ENCODE data around the gene SRSF10.

The SRSF10 gene

GRCh38 chr1:23923592-23924499, 56.3 kb downstream of the SRSF10 start:
- Mint-ChIP-seq H3K9me3 (no peaks in the 10 kb centered on the region), H3K4me3 (no peak overlapping the region), H3K36me3 (no peaks in the 10 kb centered on the region), H3K27me3 (peaks cover 24% of the 10 kb centered on the region), H3K27ac (no peak overlapping the region), H3K4me1 (peaks cover 3% of the 10 kb centered on the region)
- no peak for DNase-seq
- CTCF ChIA-PET = no interaction called here

- CTCF ChIA-PET = interaction anchor here (0.6 kb wide), 1 partner anchor 112 kb away, joined by 3 read pairs; no protein-coding TSS in a partner anchor
- no peak overlapping the region for H3K4me3 Mint-ChIP-seq
- no peaks in the 10 kb centered on the region for H3K9me3 Mint-ChIP-seq
- H3K36me3 Mint-ChIP-seq = no peaks in the 10 kb centered on the region
- H3K27ac Mint-ChIP-seq = no peak overlapping the region
- no peak for DNase-seq
- peaks cover 3% of the 10 kb centered on the region for H3K4me1 Mint-ChIP-seq
- H3K27me3 Mint-ChIP-seq = peaks cover 23% of the 10 kb centered on the region
Observed at GRCh38 chr1:23922321-23922943, 57.7 kb downstream of the SRSF10 start.

GRCh38 chr1:23916209-23917131, 63.7 kb downstream of the SRSF10 start:
- DNase-seq = peak; percentile 78
- Mint-ChIP-seq H3K4me1 (peaks cover 34% of the 10 kb centered on the region), H3K9me3 (no peaks in the 10 kb centered on the region), H3K36me3 (no peaks in the 10 kb centered on the region), H3K27ac (no peak overlapping the region), H3K4me3 (no peak overlapping the region), H3K27me3 (peaks cover 16% of the 10 kb centered on the region)
- CTCF ChIA-PET = interaction anchor here (0.6 to 4.6 kb wide), 16 partner anchors 15 to 371 kb away, joined by 3 to 81 read pairs (median 4); partner anchors contain the start of genes HMGCL and LYPLA2

- DNase-seq = no peak
- peaks cover 16% of the 10 kb centered on the region for H3K27me3 Mint-ChIP-seq
- CTCF ChIA-PET = interaction anchor here (0.6 to 4.6 kb wide), 5 partner anchors 106 to 161 kb away, joined by 4 to 81 read pairs (median 11); no protein-coding TSS in a partner anchor
- no peak overlapping the region for H3K4me3 Mint-ChIP-seq
- H3K9me3 Mint-ChIP-seq = peaks cover 1% of the 10 kb centered on the region
- no peak overlapping the region for H3K27ac Mint-ChIP-seq
- peaks cover 44% of the 10 kb centered on the region for H3K4me1 Mint-ChIP-seq
- no peaks in the 10 kb centered on the region for H3K36me3 Mint-ChIP-seq
Observed at GRCh38 chr1:23915466-23915865, 64.7 kb downstream of the SRSF10 start.

- DNase-seq = no peak
- CTCF ChIA-PET = interaction anchor here (3.0 to 4.6 kb wide), 2 partner anchors 106 to 144 kb away, joined by 48 to 81 read pairs; no protein-coding TSS in a partner anchor
- H3K4me1 Mint-ChIP-seq = peaks cover 48% of the 10 kb centered on the region
- H3K27me3 Mint-ChIP-seq = peaks cover 13% of the 10 kb centered on the region
- H3K9me3 Mint-ChIP-seq = peaks cover 1% of the 10 kb centered on the region
- H3K4me3 Mint-ChIP-seq = no peak overlapping the region
- H3K27ac Mint-ChIP-seq = no peak overlapping the region
- no peaks in the 10 kb centered on the region for H3K36me3 Mint-ChIP-seq
Observed at GRCh38 chr1:23914921-23915320, 65.2 kb downstream of the SRSF10 start.
